ENCODE results near the gene DLX3.

DNA sequence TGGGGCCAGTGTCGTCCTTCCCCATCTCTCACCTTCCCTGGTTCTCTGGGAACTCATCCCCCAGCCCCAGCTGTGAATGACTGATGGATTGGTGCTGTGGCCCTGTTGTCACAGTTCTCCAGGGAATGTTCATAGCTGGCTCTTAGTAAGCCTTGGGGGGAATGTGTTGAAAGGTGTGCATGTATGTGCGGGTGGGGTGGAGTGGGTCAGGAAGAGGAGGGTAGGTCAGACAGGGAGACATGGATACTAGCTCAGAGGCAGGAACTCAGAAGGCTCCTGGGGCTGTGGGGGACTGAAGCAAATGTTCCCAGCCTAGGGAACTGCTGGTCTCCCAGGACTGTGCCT, 21.8 kb downstream of the DLX3 start:
- TF ChIP-seq, protein P1, sequence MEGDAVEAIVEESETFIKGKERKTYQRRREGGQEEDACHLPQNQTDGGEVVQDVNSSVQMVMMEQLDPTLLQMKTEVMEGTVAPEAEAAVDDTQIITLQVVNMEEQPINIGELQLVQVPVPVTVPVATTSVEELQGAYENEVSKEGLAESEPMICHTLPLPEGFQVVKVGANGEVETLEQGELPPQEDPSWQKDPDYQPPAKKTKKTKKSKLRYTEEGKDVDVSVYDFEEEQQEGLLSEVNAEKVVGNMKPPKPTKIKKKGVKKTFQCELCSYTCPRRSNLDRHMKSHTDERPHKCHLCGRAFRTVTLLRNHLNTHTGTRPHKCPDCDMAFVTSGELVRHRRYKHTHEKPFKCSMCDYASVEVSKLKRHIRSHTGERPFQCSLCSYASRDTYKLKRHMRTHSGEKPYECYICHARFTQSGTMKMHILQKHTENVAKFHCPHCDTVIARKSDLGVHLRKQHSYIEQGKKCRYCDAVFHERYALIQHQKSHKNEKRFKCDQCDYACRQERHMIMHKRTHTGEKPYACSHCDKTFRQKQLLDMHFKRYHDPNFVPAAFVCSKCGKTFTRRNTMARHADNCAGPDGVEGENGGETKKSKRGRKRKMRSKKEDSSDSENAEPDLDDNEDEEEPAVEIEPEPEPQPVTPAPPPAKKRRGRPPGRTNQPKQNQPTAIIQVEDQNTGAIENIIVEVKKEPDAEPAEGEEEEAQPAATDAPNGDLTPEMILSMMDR (IDR thresholded peaks at IDR 0.05): no peak
- no peak for TF ChIP-seq ZFX (IDR thresholded peaks at IDR 0.05; ENCODE audit: borderline replicate concordance)

Measured in 22Rv1 (cell line).